DOHH2 (cell line): ENCODE results near the gene CORO1A.
"Not testable (repeated sequence)": the region's sequence is repeated elsewhere in the genome, so short reads cannot be mapped to it uniquely, and the experiment has no call there.

ENCODE experiments used
- EZH2phosphoT487 ChIP-seq: fragments of 200-600 bp; sonication (generic); IDR thresholded peaks from 2 replicates; pipeline ENCODE4 v1.6.1; 2017; ENCODE audit warnings: borderline replicate concordance, mild to moderate bottlenecking, antibody characterized with exemption, low read length, moderate library complexity, mixed read lengths
- TF ChIP-seq, protein P1 (sequence below): fragments of 200-600 bp; sonication (generic); IDR thresholded peaks from one replicate; pipeline ENCODE4 v1.5.1; 2014; ENCODE audit warnings: antibody characterized with exemption, mild to moderate bottlenecking, low read depth, low read length; ENCODE audit not compliant: poor library complexity, severe bottlenecking

DNA sequence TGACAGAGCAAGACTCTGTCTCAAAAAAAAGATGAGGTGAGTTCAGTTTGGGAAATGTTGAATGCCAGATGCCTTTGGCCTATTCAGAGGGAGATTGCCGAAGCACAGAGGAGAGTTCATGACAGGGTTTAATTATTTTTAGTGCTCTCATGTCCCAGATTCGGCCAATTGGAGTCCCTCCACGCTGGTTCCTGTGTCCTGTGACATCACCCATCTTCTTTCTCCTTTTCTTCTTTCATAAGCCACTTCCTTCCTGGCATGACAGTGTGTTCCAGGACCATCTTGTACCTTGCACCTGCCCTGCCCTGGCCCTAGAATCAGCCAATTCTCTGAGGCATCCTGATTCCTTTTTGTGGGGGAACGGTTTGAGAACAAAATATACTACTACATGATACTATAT, 28.0 kb downstream of the CORO1A start:
- TF ChIP-seq, protein P1, sequence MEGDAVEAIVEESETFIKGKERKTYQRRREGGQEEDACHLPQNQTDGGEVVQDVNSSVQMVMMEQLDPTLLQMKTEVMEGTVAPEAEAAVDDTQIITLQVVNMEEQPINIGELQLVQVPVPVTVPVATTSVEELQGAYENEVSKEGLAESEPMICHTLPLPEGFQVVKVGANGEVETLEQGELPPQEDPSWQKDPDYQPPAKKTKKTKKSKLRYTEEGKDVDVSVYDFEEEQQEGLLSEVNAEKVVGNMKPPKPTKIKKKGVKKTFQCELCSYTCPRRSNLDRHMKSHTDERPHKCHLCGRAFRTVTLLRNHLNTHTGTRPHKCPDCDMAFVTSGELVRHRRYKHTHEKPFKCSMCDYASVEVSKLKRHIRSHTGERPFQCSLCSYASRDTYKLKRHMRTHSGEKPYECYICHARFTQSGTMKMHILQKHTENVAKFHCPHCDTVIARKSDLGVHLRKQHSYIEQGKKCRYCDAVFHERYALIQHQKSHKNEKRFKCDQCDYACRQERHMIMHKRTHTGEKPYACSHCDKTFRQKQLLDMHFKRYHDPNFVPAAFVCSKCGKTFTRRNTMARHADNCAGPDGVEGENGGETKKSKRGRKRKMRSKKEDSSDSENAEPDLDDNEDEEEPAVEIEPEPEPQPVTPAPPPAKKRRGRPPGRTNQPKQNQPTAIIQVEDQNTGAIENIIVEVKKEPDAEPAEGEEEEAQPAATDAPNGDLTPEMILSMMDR: not testable (repeated sequence)
- not testable (repeated sequence) for TF ChIP-seq EZH2phosphoT487
